Body of pancreas (tissue), 4 donors: ENCODE data around the gene SEC14L1. TPM values are rescaled to one million over a fixed set of nuclear protein-coding genes. Genes with fewer than 3 reads are reported as not detected.

Source experiments
- ATAC-seq: fragments of 150-250 bp; one replicate; pipeline ENCODE4 v1.9.1; 2016
- DNase-seq, 4 donors: peaks; one replicate each; pipeline ENCODE4 v3.0.0-alpha.2; 2019
- H3K27ac ChIP-seq, 4 donors: fragments of 200-600 bp; sonication (generic); 1 replicate in 3 of 4; 2 replicates in 1 of 4; pipeline versions ENCODE4 v1.5.1 to v1.6.1; 2016 to 2019; ENCODE audit warnings: mild to moderate bottlenecking in 1 of 4, mixed read lengths in 1 of 4, moderate library complexity in 1 of 4
- H3K27me3 ChIP-seq, 2 donors: fragments of 200-600 bp; sonication (generic); one replicate each; pipeline ENCODE4 v1.6.0; 2016; ENCODE audit warnings: mild to moderate bottlenecking in 1 of 2
- H3K36me3 ChIP-seq, 2 donors: fragments of 200-600 bp; sonication (generic); replicated peaks in 1 of 2; 2 replicates each; pipeline ENCODE4 v1.5.1; 2016; ENCODE audit warnings: low read depth in 2 of 2; ENCODE audit not compliant: insufficient read depth in 1 of 2
- H3K4me1 ChIP-seq: fragments of 200-600 bp; sonication (generic); one replicate; pipeline ENCODE4 v1.6.0; 2016
- H3K4me3 ChIP-seq, 2 donors: fragments of 200-600 bp; sonication (generic); 1 replicate in 1 of 2; 2 replicates in 1 of 2; pipeline ENCODE4 v1.5.1; 2016 to 2019
- H3K9me3 ChIP-seq, 3 donors: fragments of 200-600 bp; sonication (generic); 1 replicate in 2 of 3; 2 replicates in 1 of 3; pipeline ENCODE4 v1.5.1; 2016
- CTCF ChIP-seq, 7 experiments: fragments of 450-650 bp in 4 of 7; fragments of 200-600 bp in 3 of 7; sonication (generic) in 3 of 7; IDR thresholded peaks; one replicate each; pipeline ENCODE4 v1.5.1; 2016 to 2019; ENCODE audit warnings: antibody characterized with exemption in 7 of 7
- POLR2A ChIP-seq, 3 donors: fragments of 450-650 bp; IDR thresholded peaks; one replicate each; pipeline ENCODE4 v1.6.1; 2016; ENCODE audit warnings: antibody characterized with exemption in 3 of 3, mild to moderate bottlenecking in 2 of 3
- WGBS, 2 donors: methylation state at CpG; one replicate each; pipeline ENCODE4 v1.1.5; 2017; 5-methylcytosine and 5-hydroxymethylcytosine counted together
- intact Hi-C: fragments of 100-400 bp; cut with DNase I; formaldehyde crosslinking; loops from one replicate; pipeline ENCODE4 v1.15.1; 2023
- total RNA-seq, 2 donors: library from RNA; depleted of rRNA; stranded (reverse); fragments of >200 nt; gene quantifications; one replicate each; pipeline ENCODE4 v1.1.0, GENCODE V29; 2016

The SEC14L1 gene
- total RNA-seq, 2 donors from 2014 or later, result 22.1 to 36.8 TPM

DNA sequence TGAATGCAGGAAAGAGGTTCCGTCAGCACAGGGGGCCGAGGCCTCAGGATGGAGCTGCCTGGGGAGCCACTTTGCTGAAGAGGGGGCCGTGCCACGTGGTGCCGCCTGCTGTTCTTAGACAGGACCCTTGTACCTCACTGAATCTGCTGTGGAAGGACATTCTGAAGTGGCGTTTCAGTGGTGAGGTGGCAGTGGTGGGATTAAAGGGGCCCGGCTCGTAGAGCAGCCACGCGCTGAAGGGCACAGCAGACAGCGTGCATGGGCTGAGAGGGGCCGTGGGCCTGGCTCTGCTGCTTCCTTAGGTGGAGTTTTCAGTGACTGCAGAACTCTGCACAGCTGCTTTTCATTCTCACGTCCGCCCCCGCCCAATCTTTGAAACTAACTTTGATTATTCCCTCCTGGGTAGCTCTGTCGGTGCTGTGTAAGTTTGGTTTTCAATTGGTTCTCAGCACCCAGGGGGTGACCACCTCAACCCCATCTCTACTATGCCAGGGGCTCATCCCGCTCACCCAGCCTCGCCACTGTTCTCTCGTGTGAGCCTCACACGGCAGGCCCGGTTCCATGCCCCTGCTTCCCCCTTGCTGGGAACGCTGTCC is 70.3 kb downstream of the SEC14L1 start:
- Histone ChIP-seq H3K9me3 (no peaks in the 10 kb centered on the region), H3K36me3 (peaks cover 0 to 42% of the 10 kb centered on the region in 2 donors), H3K4me1 (peaks cover 5% of the 10 kb centered on the region), H3K4me3 (no peak overlapping the region), H3K27ac (no peak overlapping the region), H3K27me3 (no peaks in the 10 kb centered on the region)
- no peak for DNase-seq
- intact Hi-C loops, result no loop called here
- ATAC-seq, result no peak
- 93 to 94% methylated on average over 19 to 22 of the region's 22 CpGs for WGBS, 2 donors
- TF ChIP-seq CTCF (IDR thresholded peaks at IDR 0.05) (no peak), POLR2A (IDR thresholded peaks at IDR 0.05) (no peak)

- WGBS, 2 donors, result 92 to 93% methylated on average over 15 of the region's 15 CpGs
- no peak for DNase-seq
- intact Hi-C loops, result no loop called here
- Histone ChIP-seq H3K4me1 (peaks cover 5% of the 10 kb centered on the region), H3K9me3 (no peaks in the 10 kb centered on the region), H3K36me3 (peaks cover 0 to 40% of the 10 kb centered on the region in 2 donors), H3K4me3 (no peak overlapping the region), H3K27me3 (no peaks in the 10 kb centered on the region), H3K27ac (no peak overlapping the region)
- ATAC-seq, result no peak
- TF ChIP-seq CTCF (IDR thresholded peaks at IDR 0.05), result no peak
- TF ChIP-seq POLR2A (IDR thresholded peaks at IDR 0.05), result no peak
These were observed 70.9 kb downstream of the SEC14L1 start for GRCh38 chr17:77211681-77212080.

DNA sequence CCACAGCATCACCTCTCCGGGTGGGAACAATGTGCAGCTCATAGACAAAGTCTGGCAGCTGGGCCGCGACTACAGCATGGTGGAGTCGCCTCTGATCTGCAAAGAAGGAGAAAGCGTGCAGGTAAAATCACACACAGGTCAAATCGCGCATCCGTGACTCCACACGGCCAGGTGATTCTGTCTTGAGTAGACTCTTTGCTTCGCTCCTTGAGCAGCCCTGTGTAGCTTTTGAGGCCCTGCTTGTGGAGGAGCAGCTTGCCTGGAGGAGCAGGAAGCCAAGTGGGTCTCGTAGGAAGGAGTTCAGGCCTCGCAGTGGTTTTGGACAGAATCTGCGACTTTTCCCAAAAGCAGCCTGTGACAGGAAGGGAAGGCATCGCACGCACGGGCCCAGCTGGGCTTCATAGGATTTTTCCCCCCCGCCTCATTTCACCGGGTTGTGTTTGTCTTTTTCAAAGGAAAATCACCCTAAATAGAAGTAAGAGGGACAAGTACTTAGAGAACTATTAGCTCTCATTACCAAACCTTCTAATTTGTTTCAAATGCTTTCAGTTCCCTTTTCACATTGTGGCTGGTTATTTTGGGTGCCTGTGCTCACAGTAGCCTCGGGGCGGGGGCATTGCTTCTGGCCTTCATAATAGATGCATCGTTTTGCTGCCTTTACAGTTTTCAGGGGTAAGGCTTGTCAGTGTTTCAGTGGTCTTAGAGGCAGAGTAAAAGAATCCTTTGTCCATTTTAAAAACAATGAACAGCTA is 71.5 kb downstream of the SEC14L1 start:
- no peaks in the 10 kb centered on the region for H3K27me3 ChIP-seq
- no peak overlapping the region for H3K27ac ChIP-seq
- 85 to 87% methylated on average over 20 to 21 of the region's 21 CpGs for WGBS, 2 donors
- TF ChIP-seq POLR2A (IDR thresholded peaks at IDR 0.05) (no peak), CTCF (IDR thresholded peaks at IDR 0.05) (no peak)
- no peaks in the 10 kb centered on the region for H3K9me3 ChIP-seq
- no peak for ATAC-seq
- H3K36me3 ChIP-seq, result peaks cover 0 to 42% of the 10 kb centered on the region in 2 donors
- peaks cover 5% of the 10 kb centered on the region for H3K4me1 ChIP-seq
- intact Hi-C loops, result no loop called here
- no peak for DNase-seq
- H3K4me3 ChIP-seq, result no peak overlapping the region

DNA sequence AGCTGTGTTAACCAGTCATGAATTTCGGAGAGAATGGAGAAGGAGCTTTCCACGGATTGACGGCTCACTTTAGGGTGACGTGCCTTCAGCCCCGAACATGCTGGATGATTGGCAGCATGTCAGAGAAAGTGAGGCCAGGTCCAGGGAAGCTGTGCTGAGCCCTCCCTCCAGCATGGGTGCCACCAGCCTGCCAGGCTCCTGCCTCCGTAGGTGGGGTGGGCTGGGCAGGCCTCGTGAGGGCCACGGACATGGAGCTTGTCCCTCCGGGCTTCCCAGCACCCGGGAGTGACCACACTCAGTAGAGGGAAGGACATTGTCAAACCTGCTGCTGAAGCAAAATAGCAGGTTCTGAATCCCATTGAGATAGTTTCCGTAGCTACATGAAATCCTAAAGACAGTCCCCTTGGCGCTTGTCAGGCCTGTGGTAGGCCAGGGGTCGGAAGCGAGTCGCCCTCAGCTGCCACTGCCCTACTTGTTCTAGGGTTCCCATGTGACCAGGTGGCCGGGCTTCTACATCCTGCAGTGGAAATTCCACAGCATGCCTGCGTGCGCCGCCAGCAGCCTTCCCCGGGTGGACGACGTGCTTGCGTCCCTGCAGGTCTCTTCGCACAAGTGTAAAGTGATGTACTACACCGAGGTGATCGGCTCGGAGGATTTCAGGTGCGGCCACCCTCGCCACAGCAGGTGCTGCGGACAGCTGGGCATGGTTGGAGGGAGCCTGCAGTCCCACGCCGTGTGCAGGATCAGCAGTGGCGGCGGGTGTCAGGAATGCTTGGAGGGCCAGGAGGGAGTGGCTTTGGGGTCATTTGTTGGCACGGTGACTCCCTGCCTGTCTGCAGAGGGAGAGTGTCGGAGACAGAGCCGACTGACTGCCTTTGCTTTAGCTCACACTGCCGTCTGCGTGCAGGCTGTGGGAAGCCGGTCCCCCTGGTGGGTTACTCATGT is 72.3 kb downstream of the SEC14L1 start:
- TF ChIP-seq POLR2A (IDR thresholded peaks at IDR 0.05), result no peak
- no peak for TF ChIP-seq CTCF (IDR thresholded peaks at IDR 0.05)

More for the DNA sequence above, 72.3 kb downstream of the SEC14L1 start:
- 86 to 90% methylated on average over 20 to 40 of the region's 40 CpGs for WGBS, 2 donors
- ATAC-seq (no peak), DNase-seq (no peak)
- H3K27me3 ChIP-seq, result no peaks in the 10 kb centered on the region
- no peak overlapping the region for H3K27ac ChIP-seq
- no peaks in the 10 kb centered on the region for H3K9me3 ChIP-seq
- H3K4me1 ChIP-seq, result peaks cover 5% of the 10 kb centered on the region
- H3K36me3 ChIP-seq, result peaks cover 0 to 44% of the 10 kb centered on the region in 2 donors
- intact Hi-C loops, result no loop called here
- H3K4me3 ChIP-seq, result no peak overlapping the region
